Tibial nerve (tissue), 3 donors: ENCODE measurements around the gene KCMF1.

ENCODE experiments used
- POLR2A ChIP-seq, 2 donors: fragments of 450-650 bp; IDR thresholded peaks; one replicate each; pipeline ENCODE4 v1.6.1; 2017; ENCODE audit warnings: antibody characterized with exemption in 2 of 2, mild to moderate bottlenecking in 2 of 2, moderate library complexity in 2 of 2
- TF ChIP-seq, protein P1 (sequence below), 5 experiments: fragments of 200-600 bp in 3 of 5; fragments of 450-650 bp in 2 of 5; sonication (generic) in 3 of 5; IDR thresholded peaks; one replicate each; pipeline ENCODE4 v1.5.1; 2016 to 2019; ENCODE audit warnings: antibody characterized with exemption in 5 of 5, mild to moderate bottlenecking in 3 of 5, moderate library complexity in 2 of 5

DNA sequence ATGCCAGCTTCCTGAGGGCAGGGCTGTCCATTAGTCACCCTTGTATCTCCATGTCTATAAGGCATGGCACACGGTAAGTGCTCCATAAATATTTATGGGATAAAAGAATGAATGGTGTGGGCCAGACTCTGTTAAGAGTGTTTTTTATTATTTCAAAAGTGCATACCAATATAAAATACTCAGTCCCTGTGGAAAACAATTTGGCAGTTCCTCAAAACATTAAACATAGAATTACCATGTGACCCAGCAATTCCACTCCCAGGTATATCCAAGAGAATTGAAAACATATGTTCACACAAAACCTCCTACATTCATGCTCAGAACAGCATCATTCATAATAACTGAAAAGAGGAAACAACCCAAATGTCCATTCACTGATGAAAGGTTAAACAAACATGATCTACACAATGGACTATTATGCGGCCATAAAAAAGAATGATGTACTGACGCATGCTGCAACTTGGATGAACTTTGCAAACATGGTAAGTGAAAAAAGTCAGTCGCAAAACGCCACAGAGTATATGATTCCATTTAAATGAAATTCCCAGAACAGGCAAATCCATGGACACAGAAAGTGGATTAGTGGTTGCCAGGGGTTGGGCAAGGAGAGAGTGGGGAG lies 93.1 kb downstream of the KCMF1 start:
- TF ChIP-seq, protein P1, sequence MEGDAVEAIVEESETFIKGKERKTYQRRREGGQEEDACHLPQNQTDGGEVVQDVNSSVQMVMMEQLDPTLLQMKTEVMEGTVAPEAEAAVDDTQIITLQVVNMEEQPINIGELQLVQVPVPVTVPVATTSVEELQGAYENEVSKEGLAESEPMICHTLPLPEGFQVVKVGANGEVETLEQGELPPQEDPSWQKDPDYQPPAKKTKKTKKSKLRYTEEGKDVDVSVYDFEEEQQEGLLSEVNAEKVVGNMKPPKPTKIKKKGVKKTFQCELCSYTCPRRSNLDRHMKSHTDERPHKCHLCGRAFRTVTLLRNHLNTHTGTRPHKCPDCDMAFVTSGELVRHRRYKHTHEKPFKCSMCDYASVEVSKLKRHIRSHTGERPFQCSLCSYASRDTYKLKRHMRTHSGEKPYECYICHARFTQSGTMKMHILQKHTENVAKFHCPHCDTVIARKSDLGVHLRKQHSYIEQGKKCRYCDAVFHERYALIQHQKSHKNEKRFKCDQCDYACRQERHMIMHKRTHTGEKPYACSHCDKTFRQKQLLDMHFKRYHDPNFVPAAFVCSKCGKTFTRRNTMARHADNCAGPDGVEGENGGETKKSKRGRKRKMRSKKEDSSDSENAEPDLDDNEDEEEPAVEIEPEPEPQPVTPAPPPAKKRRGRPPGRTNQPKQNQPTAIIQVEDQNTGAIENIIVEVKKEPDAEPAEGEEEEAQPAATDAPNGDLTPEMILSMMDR (IDR thresholded peaks at IDR 0.05) = no peak
- no peak for TF ChIP-seq POLR2A (IDR thresholded peaks at IDR 0.05)
